Measurements from ENCODE around the gene FBXL16.

- TF ChIP-seq CTCF (IDR thresholded peaks at IDR 0.05; ENCODE audit: low read depth, low read length) (no peak), EZH2phosphoT487 (IDR thresholded peaks at IDR 0.05; ENCODE audit: low read depth) (no peak)
These were observed 48.1 kb downstream of the FBXL16 start for GRCh38 chr16:657487-657886.
